SH-SY5Y (cell line): ENCODE results near the gene KANSL1L.

Source experiments
- GATA2 ChIP-seq: IDR thresholded peaks from 2 replicates; pipeline ENCODE4 v1.6.1; 2011; ENCODE audit warnings: mild to moderate bottlenecking, low read depth, low read length
- GATA3 ChIP-seq: IDR thresholded peaks from 2 replicates; pipeline ENCODE4 v1.6.1; 2011; ENCODE audit warnings: low read depth, mild to moderate bottlenecking, low read length, moderate library complexity

GRCh38 chr2:209985874-209986273, 185.3 kb downstream of the KANSL1L start:
- TF ChIP-seq GATA2 (no peak), GATA3 (no peak)
